GM13977 (cell line): Measurements from ENCODE around the gene DBP.
"Not testable (repeated sequence)": the region's sequence is repeated elsewhere in the genome, so short reads cannot be mapped to it uniquely, and the experiment has no call there.

Source experiments
- DNase-seq: peaks from one replicate; pipeline ENCODE4 v3.0.0; 2012; ENCODE audit warnings: low spot score
- in situ Hi-C: fragments of 300-500 bp; cut with MboI; formaldehyde crosslinking; loops from one replicate; pipeline ENCODE4 v1.12.0; 2022; ENCODE audit warnings: low sequenced_read_pairs, low pct_unique_long_range_greater_than_20kb, mixed read lengths, inconsistent platforms; ENCODE audit not compliant: unreplicated experiment
- TF ChIP-seq, protein P1 (sequence below): IDR thresholded peaks from 2 replicates; pipeline ENCODE4 v1.5.1; 2012; ENCODE audit warnings: mild to moderate bottlenecking, control low read depth; ENCODE audit not compliant: insufficient read depth; ENCODE audit errors: extremely low read depth, missing control alignments

Gene DBP, protein sequence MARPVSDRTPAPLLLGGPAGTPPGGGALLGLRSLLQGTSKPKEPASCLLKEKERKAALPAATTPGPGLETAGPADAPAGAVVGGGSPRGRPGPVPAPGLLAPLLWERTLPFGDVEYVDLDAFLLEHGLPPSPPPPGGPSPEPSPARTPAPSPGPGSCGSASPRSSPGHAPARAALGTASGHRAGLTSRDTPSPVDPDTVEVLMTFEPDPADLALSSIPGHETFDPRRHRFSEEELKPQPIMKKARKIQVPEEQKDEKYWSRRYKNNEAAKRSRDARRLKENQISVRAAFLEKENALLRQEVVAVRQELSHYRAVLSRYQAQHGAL

DNA sequence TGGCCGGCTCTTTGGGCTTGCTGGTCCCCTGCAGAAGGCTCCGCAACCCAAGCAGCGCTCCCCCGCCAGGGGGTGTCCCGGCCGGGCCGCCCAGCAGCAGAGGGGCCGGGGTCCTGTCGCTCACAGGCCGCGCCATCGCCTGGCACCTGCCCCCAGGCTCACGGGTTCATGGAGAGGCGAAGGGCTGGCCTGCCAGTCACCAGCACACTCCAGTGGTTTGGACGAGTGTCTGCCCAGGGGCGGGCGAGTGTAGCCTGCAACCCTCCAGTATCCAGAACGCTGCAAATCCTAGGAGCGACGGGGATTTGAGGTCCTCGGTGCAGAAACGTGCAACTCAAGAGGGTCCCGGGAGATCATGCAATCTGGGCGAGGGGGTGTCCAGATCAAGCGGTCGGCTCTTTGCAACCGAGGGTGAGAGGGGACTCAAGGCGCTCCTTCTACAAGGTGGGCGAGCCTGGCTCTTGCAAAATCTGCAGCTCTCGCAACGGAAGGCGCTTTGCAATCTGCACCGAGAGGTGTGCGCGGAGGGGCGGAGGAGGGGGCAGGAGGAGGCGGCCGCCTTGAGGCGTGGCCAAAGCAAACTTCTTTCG lies at the start of gene DBP:
DBP (minus strand) TSS at position 521 of the 590 bp plus-strand sequence; CDS start at position 136, 385 bp downstream.
- TF ChIP-seq, protein P1, sequence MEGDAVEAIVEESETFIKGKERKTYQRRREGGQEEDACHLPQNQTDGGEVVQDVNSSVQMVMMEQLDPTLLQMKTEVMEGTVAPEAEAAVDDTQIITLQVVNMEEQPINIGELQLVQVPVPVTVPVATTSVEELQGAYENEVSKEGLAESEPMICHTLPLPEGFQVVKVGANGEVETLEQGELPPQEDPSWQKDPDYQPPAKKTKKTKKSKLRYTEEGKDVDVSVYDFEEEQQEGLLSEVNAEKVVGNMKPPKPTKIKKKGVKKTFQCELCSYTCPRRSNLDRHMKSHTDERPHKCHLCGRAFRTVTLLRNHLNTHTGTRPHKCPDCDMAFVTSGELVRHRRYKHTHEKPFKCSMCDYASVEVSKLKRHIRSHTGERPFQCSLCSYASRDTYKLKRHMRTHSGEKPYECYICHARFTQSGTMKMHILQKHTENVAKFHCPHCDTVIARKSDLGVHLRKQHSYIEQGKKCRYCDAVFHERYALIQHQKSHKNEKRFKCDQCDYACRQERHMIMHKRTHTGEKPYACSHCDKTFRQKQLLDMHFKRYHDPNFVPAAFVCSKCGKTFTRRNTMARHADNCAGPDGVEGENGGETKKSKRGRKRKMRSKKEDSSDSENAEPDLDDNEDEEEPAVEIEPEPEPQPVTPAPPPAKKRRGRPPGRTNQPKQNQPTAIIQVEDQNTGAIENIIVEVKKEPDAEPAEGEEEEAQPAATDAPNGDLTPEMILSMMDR = no peak
- DNase-seq = no peak
- in situ Hi-C loops = loop anchor here (25.0 kb wide), 1 partner anchor 325 kb away; the partner anchor contains the start of genes BAX and FTL

DNA sequence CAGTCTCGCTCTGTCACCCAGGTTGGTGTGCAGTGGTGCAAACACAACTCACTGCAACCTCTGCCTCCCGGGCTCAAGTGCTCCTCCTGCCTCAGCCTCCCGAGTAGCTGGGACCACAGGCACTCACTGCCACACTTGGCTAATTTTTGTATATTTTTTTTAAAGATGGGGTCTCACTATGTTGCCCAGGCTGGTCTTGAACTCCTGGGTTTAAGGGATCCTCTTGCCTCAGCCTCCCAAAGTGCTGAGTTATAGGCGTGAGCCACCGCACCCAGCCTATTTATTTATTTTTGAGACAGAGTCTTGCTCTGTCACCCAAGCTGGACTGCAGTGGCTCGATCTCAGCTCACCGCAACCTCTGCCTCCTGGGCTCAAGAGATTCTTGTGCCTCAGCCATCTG lies 49.5 kb upstream of the DBP start:
- DNase-seq, in situ Hi-C loops: not testable (repeated sequence)

GRCh38 chr19:48686088-48686487 lies 48.9 kb upstream of the DBP start:
- no peak for DNase-seq
- TF ChIP-seq, protein P1 = no peak
- in situ Hi-C loops = no loop called here

DNA sequence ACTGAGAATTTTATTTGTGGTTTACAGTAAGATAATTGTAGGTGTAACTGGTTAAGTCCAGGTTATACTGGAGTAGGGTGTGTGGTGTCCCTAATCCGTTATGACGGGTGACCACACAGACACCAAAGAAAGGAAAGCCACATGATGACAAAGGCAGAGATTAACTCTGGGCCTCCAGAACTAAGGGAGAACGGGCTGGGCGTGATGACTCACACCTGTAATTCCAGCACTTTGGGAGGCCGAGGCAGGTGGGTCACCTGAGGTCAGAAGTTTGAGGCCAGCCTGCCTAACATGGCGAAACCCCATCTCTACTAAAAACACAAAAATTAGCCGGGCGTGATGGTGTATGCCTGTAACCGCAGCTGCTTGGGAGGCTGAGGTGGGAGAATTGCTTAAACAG lies 48.4 kb upstream of the DBP start:
- no peak for DNase-seq
- TF ChIP-seq, protein P1 = no peak
- in situ Hi-C loops = no loop called here

DNA sequence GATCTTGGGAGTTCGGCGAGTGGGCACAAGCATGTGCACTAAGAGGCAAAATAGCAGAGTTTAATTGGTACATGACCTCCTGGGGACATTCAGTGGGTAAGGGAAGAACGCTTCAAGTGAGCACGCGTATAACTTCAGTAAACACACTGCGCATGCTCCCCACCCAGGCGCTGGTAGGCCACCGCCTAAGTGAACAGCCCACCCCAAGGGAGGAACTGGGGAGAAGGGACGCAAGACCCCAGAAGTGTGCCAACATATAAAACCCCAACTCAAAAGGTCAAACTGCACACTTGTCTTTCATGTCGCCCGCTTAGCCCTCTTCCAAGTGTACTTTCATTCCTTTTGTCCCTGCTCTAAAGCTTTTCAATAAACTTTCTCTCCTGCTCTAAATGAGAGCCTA lies 46.2 kb upstream of the DBP start:
- peak; percentile 50 for DNase-seq
- in situ Hi-C loops = no loop called here
- TF ChIP-seq, protein P1 = no peak

GRCh38 chr19:48681127-48681470 lies 43.9 kb upstream of the DBP start:
- peak; percentile 50 for DNase-seq
- TF ChIP-seq, protein P1 = no peak
- in situ Hi-C loops = no loop called here

DNA sequence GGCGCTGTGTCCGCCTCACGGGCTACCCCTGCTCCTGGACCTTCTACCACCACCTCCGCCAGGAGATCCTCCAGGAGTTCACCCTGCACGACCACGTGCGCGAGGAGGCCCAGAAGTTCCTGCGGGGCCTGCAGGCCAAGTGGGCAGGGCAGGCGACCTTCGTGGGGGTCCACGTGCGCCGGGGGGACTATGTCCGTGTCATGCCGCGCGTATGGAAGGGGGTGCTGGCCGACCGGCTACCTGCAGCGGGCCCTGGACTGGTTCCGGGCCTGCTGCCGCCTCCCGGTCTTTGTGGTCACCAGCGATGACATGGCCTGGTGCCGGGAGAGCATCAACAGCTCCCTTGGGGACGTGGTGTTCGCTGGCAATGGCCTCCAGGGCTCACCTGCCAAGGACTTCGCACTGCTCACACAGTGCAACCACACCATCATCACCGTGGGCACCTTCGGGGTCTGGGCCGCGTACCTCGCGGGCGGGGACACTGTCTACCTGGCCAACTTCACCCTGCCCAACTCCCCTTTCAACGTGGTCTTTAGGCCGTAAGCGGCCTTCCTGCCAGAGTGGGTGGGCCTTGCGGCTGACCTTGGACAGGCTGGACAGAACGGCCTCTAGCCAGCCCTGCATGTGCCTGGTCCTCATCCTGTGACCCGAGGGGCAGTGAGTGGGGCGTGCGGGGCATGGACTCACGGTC lies 43.4 kb upstream of the DBP start:
- in situ Hi-C loops = no loop called here
- TF ChIP-seq, protein P1 = no peak
- no peak for DNase-seq

DNA sequence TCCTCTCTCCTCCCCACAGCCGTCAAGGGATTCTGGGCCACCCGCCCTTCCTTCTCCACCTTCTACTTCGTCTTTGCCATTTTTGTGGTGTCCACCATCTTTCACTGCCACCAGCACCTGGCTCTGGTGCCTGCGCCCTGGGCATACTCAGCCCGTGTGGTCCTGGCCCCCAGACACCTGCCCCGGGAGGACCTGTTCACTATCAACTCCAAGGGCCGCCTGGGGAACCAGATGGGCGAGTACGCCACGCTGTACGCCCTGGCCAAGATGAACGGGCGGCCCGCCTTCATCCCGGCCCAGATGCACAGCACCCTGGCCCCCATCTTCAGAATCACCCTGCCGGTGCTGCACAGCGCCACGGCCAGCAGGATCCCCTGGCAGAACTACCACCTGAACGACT lies 42.8 kb upstream of the DBP start:
- in situ Hi-C loops = not testable (repeated sequence)

More for the DNA sequence above, 42.8 kb upstream of the DBP start:
- DNase-seq = not testable (repeated sequence)
